Gastrocnemius medialis (tissue), 4 donors: ENCODE measurements around the gene TERB1. TPM values are rescaled to one million over a fixed set of nuclear protein-coding genes. Genes with fewer than 3 reads are reported as not detected.

Experiments
- ATAC-seq, 2 donors: fragments of 150-250 bp; one replicate each; pipeline ENCODE4 v1.9.1; 2016
- DNase-seq, 2 donors: peaks; one replicate each; pipeline ENCODE4 v3.0.0-alpha.2; 2019
- H3K27ac ChIP-seq, 4 donors: fragments of 200-600 bp; sonication (generic); 1 replicate in 1 of 4; 2 replicates in 3 of 4; pipeline ENCODE4 v1.5.1; 2016 to 2018; ENCODE audit warnings: mild to moderate bottlenecking in 2 of 4, moderate library complexity in 1 of 4
- H3K27me3 ChIP-seq, 3 donors: fragments of 200-600 bp; sonication (generic) in 2 of 3; 1 replicate in 1 of 3; 2 replicates in 2 of 3; pipeline versions ENCODE4 v1.5.1 to v1.6.0; 2016 to 2019; ENCODE audit warnings: mild to moderate bottlenecking in 1 of 3, moderate library complexity in 1 of 3
- H3K36me3 ChIP-seq, 2 donors: fragments of 200-600 bp; sonication (generic) in 1 of 2; one replicate each; pipeline ENCODE4 v1.5.1; 2017 to 2018
- H3K4me1 ChIP-seq, 2 donors: fragments of 200-600 bp; sonication (generic) in 1 of 2; one replicate each; pipeline ENCODE4 v1.5.1; 2016 to 2017; ENCODE audit warnings: mild to moderate bottlenecking in 2 of 2
- H3K4me3 ChIP-seq, 4 donors: fragments of 200-600 bp; sonication (generic) in 3 of 4; 1 replicate in 1 of 4; 2 replicates in 3 of 4; pipeline ENCODE4 v1.5.1; 2016 to 2019; ENCODE audit warnings: mild to moderate bottlenecking in 2 of 4
- H3K9me3 ChIP-seq, 3 donors: fragments of 200-600 bp; sonication (generic) in 2 of 3; 1 replicate in 1 of 3; 2 replicates in 2 of 3; pipeline ENCODE4 v1.5.1; 2016 to 2019
- POLR2A ChIP-seq, 2 donors: fragments of 450-650 bp; IDR thresholded peaks; one replicate each; pipeline ENCODE4 v1.6.1; 2017; ENCODE audit warnings: antibody characterized with exemption in 2 of 2, mild to moderate bottlenecking in 2 of 2, moderate library complexity in 2 of 2
- in situ Hi-C, 4 donors: fragments of 200-750 bp; cut with MboI; loops; one replicate each; pipeline versions ENCODE4 v1.15.0 to v1.8.0; 2017; ENCODE audit warnings: low sequenced_read_pairs in 4 of 4
- intact Hi-C: fragments of 100-400 bp; cut with DNase I; formaldehyde crosslinking; loops from one replicate; pipeline ENCODE4 v1.15.1; 2023; ENCODE audit warnings: low total_unique reads
- total RNA-seq, 4 donors: library from RNA; depleted of rRNA; stranded (reverse); fragments of >200 nt; gene quantifications; one replicate each; pipeline versions ENCODE4 v1.1.0 to v1.2.3, GENCODE V29; 2016
- TF ChIP-seq, protein P1 (sequence below), 5 experiments: fragments of 450-650 bp in 3 of 5; fragments of 200-600 bp in 2 of 5; sonication (generic) in 2 of 5; IDR thresholded peaks in 4 of 5; conservative IDR thresholded peaks in 1 of 5; 1 replicate in 4 of 5; 2 replicates in 1 of 5; pipeline ENCODE4 v1.5.1; 2016 to 2019; ENCODE audit warnings: antibody characterized with exemption in 5 of 5, mild to moderate bottlenecking in 3 of 5, moderate library complexity in 3 of 5

The TERB1 gene
- total RNA-seq, 4 donors from 2014 or later: not detected

- DNase-seq (no peak), ATAC-seq (no peak)
- no peaks in the 10 kb centered on the region for H3K27me3 ChIP-seq
- TF ChIP-seq POLR2A (IDR thresholded peaks at IDR 0.05): no peak
- TF ChIP-seq, protein P1, sequence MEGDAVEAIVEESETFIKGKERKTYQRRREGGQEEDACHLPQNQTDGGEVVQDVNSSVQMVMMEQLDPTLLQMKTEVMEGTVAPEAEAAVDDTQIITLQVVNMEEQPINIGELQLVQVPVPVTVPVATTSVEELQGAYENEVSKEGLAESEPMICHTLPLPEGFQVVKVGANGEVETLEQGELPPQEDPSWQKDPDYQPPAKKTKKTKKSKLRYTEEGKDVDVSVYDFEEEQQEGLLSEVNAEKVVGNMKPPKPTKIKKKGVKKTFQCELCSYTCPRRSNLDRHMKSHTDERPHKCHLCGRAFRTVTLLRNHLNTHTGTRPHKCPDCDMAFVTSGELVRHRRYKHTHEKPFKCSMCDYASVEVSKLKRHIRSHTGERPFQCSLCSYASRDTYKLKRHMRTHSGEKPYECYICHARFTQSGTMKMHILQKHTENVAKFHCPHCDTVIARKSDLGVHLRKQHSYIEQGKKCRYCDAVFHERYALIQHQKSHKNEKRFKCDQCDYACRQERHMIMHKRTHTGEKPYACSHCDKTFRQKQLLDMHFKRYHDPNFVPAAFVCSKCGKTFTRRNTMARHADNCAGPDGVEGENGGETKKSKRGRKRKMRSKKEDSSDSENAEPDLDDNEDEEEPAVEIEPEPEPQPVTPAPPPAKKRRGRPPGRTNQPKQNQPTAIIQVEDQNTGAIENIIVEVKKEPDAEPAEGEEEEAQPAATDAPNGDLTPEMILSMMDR (IDR thresholded peaks at IDR 0.05 in 4 of 5, conservative IDR thresholded peaks at IDR 0.05 in 1 of 5): no peak
- H3K4me1 ChIP-seq: no peaks in the 10 kb centered on the region
- no peak overlapping the region for H3K27ac ChIP-seq
- no peaks in the 10 kb centered on the region for H3K36me3 ChIP-seq
- in situ Hi-C loops (no loop called here), intact Hi-C loops (no loop called here)
- no peak overlapping the region for H3K4me3 ChIP-seq
- H3K9me3 ChIP-seq: no peaks in the 10 kb centered on the region
Measured at GRCh38 chr16:66776457-66776856, 24.9 kb downstream of the TERB1 start.

- intact Hi-C loops (no loop called here), in situ Hi-C loops (no loop called here)
- Histone ChIP-seq H3K36me3 (no peaks in the 10 kb centered on the region), H3K27ac (no peak overlapping the region), H3K4me3 (no peak overlapping the region), H3K27me3 (no peaks in the 10 kb centered on the region), H3K9me3 (no peaks in the 10 kb centered on the region), H3K4me1 (no peaks in the 10 kb centered on the region)
- TF ChIP-seq, protein P1 (IDR thresholded peaks at IDR 0.05 in 4 of 5, conservative IDR thresholded peaks at IDR 0.05 in 1 of 5): no peak
- TF ChIP-seq POLR2A (IDR thresholded peaks at IDR 0.05): no peak
- DNase-seq (no peak), ATAC-seq (no peak)
Measured at GRCh38 chr16:66774981-66775380, 26.4 kb downstream of the TERB1 start.

DNA sequence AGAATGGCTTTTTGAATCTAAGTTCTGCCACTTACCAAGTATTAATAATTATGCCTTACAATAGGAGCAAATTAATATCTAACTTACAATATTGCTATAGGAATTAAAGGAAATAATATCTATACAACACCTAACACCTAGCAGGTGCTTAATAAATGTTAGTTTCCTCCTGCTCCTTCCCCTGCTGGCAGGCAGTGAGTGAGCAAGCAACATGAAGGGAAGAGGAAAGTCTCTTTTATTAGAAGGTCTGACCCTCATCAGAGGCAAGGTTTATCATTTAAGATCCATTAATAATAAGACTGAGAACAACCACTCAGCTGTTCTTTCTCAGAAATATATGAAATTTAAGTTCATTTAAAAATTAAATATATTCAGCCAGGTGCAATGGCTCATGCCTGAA lies 43.3 kb downstream of the TERB1 start:
- Histone ChIP-seq H3K27ac (no peak overlapping the region), H3K27me3 (no peaks in the 10 kb centered on the region), H3K36me3 (no peaks in the 10 kb centered on the region), H3K4me1 (no peaks in the 10 kb centered on the region), H3K9me3 (no peaks in the 10 kb centered on the region), H3K4me3 (no peak overlapping the region)
- ATAC-seq: no peak
- in situ Hi-C loops (no loop called here), intact Hi-C loops (no loop called here)
- no peak for DNase-seq
- no peak for TF ChIP-seq POLR2A (IDR thresholded peaks at IDR 0.05)
- TF ChIP-seq, protein P1 (IDR thresholded peaks at IDR 0.05 in 4 of 5, conservative IDR thresholded peaks at IDR 0.05 in 1 of 5): no peak

DNA sequence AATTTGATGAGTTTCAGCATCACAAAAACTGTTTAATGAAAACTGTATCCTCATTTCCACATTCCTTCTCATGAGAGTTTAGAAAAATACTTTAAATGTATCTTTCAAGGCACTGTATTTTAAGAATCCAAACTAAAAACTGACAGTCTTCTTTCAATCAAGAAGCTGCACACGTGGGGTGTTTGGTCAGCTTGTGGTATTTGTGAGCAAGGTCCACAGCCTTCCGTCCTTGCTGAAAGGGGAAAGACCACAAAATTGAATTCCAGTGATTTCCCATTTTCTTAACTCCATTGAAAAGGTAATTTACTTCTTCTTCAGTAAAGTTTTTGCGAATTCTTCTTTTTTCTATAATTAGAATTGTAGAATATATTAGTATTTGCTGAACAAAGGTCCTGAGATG lies 46.6 kb downstream of the TERB1 start:
- TF ChIP-seq POLR2A (IDR thresholded peaks at IDR 0.05): no peak
- TF ChIP-seq, protein P1 (IDR thresholded peaks at IDR 0.05 in 4 of 5, conservative IDR thresholded peaks at IDR 0.05 in 1 of 5): no peak
- intact Hi-C loops (no loop called here), in situ Hi-C loops (no loop called here)
- DNase-seq (no peak), ATAC-seq (no peak)
- H3K27ac ChIP-seq: no peak overlapping the region
- no peaks in the 10 kb centered on the region for H3K9me3 ChIP-seq
- H3K27me3 ChIP-seq: no peaks in the 10 kb centered on the region
- H3K4me3 ChIP-seq: no peak overlapping the region
- H3K36me3 ChIP-seq: no peaks in the 10 kb centered on the region
- peaks cover 9 to 14% of the 10 kb centered on the region in 2 donors for H3K4me1 ChIP-seq

GRCh38 chr16:66754211-66754610 lies 47.2 kb downstream of the TERB1 start:
- in situ Hi-C loops: no loop called here

More at GRCh38 chr16:66754211-66754610, 47.2 kb downstream of the TERB1 start:
- intact Hi-C loops: no loop called here
- DNase-seq (no peak), ATAC-seq (no peak)
- peaks cover 15 to 20% of the 10 kb centered on the region in 2 donors for H3K4me1 ChIP-seq
- no peak overlapping the region for H3K27ac ChIP-seq
- TF ChIP-seq, protein P1 (IDR thresholded peaks at IDR 0.05 in 4 of 5, conservative IDR thresholded peaks at IDR 0.05 in 1 of 5): no peak
- TF ChIP-seq POLR2A (IDR thresholded peaks at IDR 0.05): no peak
- H3K27me3 ChIP-seq: no peaks in the 10 kb centered on the region
- peaks cover 0 to 3% of the 10 kb centered on the region in 2 donors for H3K36me3 ChIP-seq
- no peak overlapping the region for H3K4me3 ChIP-seq
- no peaks in the 10 kb centered on the region for H3K9me3 ChIP-seq
